K562 (cell line): ENCODE measurements around the gene CPSF4. TPM values are rescaled to one million over a fixed set of nuclear protein-coding genes. Genes with fewer than 3 reads are reported as not detected.

Experiments used
- BHLHE40 ChIP-seq: IDR thresholded peaks from 2 replicates; pipeline ENCODE4 v1.6.1; 2011; ENCODE audit warnings: low read length, improper control_type of control experiment
- CBX8 ChIP-seq: fragments of 200-600 bp; sonication (generic); IDR thresholded peaks from 2 replicates; pipeline ENCODE4 v1.6.1; 2012; ENCODE audit warnings: borderline replicate concordance, mixed run types, low read depth, mild to moderate bottlenecking, moderate library complexity, mixed read lengths, low read length, control low read depth, inconsistent platforms; ENCODE audit not compliant: poor library complexity, severe bottlenecking; ENCODE audit errors: extremely low read depth
- CTCF ChIP-seq, 3 experiments: IDR thresholded peaks in 2 of 3; conservative IDR thresholded peaks in 1 of 3; 2 replicates each; pipeline ENCODE4 v1.5.1; 2011 to 2012; ENCODE audit warnings: low read length in 3 of 3, mild to moderate bottlenecking in 3 of 3, control low read depth in 2 of 3, improper control_type of control experiment in 1 of 3, inconsistent platforms in 1 of 3, low read depth in 1 of 3, mixed read lengths in 1 of 3, moderate library complexity in 1 of 3; ENCODE audit not compliant: insufficient read depth in 2 of 3
- DEAF1 ChIP-seq: fragments of 450-650 bp; formaldehyde crosslinking; IDR thresholded peaks from 2 replicates; pipeline ENCODE4 v1.4.0; 2020; ENCODE audit warnings: mild to moderate bottlenecking, moderate library complexity
- E2F3 ChIP-seq: fragments of 250-450 bp; sonication (Bioruptor Pico); IDR thresholded peaks from 2 replicates; pipeline ENCODE4 v1.4.0; 2020; ENCODE audit warnings: mild to moderate bottlenecking
- IFI16 ChIP-seq: fragments of 250-450 bp; sonication (Bioruptor Pico); IDR thresholded peaks from 2 replicates; pipeline ENCODE4 v2.1.2; 2022; ENCODE audit warnings: mild to moderate bottlenecking, inconsistent platforms
- JUN ChIP-seq, 2 experiments: sonication (generic) in 1 of 2; formaldehyde crosslinking in 1 of 2; IDR thresholded peaks; 2 replicates each; pipeline versions ENCODE4 v1.6.1 to v1.8.0; 2012 to 2022; ENCODE audit warnings: borderline replicate concordance in 2 of 2, mild to moderate bottlenecking in 2 of 2, improper control_type of control experiment in 1 of 2, low read depth in 1 of 2, low read length in 1 of 2, missing genetic modification reagents in 1 of 2
- KLF6 ChIP-seq: fragments of 250-450 bp; sonication (Bioruptor Pico); IDR thresholded peaks from 2 replicates; pipeline ENCODE4 v1.4.0; 2020; ENCODE audit warnings: mild to moderate bottlenecking, moderate library complexity, borderline replicate concordance
- L3MBTL2 ChIP-seq: fragments of 450-650 bp; IDR thresholded peaks from 2 replicates; pipeline ENCODE4 v1.6.1; 2016; ENCODE audit warnings: mild to moderate bottlenecking, moderate library complexity
- MCM2 ChIP-seq: fragments of 450-650 bp; IDR thresholded peaks from 2 replicates; pipeline ENCODE4 v1.6.1; 2017; ENCODE audit warnings: low read depth, mild to moderate bottlenecking
- NRF1 ChIP-seq, 2 experiments: fragments of 450-650 bp; IDR thresholded peaks in 1 of 2; conservative IDR thresholded peaks in 1 of 2; 2 replicates each; pipeline ENCODE4 v1.6.1; 2014; ENCODE audit warnings: mild to moderate bottlenecking in 2 of 2
- SIX5 ChIP-seq, 2 experiments: IDR thresholded peaks; 2 replicates each; pipeline ENCODE4 v1.6.1; 2011; ENCODE audit warnings: low read length in 2 of 2, borderline replicate concordance in 1 of 2, low read depth in 1 of 2, mild to moderate bottlenecking in 1 of 2, moderate library complexity in 1 of 2; ENCODE audit not compliant: insufficient read depth in 1 of 2
- SRF ChIP-seq, 2 experiments: fragments of 250-450, 450-650 bp in 1 of 2; sonication (Bioruptor Pico) in 1 of 2; sonication (generic) in 1 of 2; formaldehyde crosslinking; IDR thresholded peaks; 2 replicates each; pipeline versions ENCODE4 v1.5.0 to v1.5.1; 2020 to 2022; ENCODE audit warnings: mild to moderate bottlenecking in 1 of 2, missing genetic modification reagents in 1 of 2
- SRSF3 ChIP-seq: fragments of 200-400 bp; formaldehyde crosslinking; IDR thresholded peaks from 2 replicates; pipeline ENCODE4 v1.6.1; 2016; ENCODE audit warnings: mild to moderate bottlenecking, low read length, moderate library complexity; ENCODE audit not compliant: insufficient read depth
- USF2 ChIP-seq: sonication (generic); formaldehyde crosslinking; IDR thresholded peaks from 2 replicates; pipeline ENCODE4 v1.5.0; 2020; ENCODE audit warnings: missing genetic modification reagents
- ZKSCAN8 ChIP-seq: fragments of 200-800 bp; sonication (Bioruptor generic); IDR thresholded peaks from 2 replicates; pipeline ENCODE4 v1.6.1; 2016; ENCODE audit warnings: missing genetic modification characterization, missing compliant biosample characterization
- ZNF165 ChIP-seq: fragments of 250-450 bp; sonication (Bioruptor Pico); IDR thresholded peaks from 2 replicates; pipeline ENCODE4 v1.4.0; 2020; ENCODE audit warnings: borderline replicate concordance
- ZNF395 ChIP-seq: fragments of 200-800 bp; sonication (Bioruptor generic); IDR thresholded peaks from 2 replicates; pipeline ENCODE4 v1.6.1; 2017; ENCODE audit warnings: missing genetic modification characterization, missing compliant biosample characterization
- ZNF511 ChIP-seq: sonication (generic); formaldehyde crosslinking; IDR thresholded peaks from 2 replicates; pipeline ENCODE4 v1.8.0; 2022; ENCODE audit warnings: mild to moderate bottlenecking, missing genetic modification reagents
- ZNF551 ChIP-seq: fragments of 250-450 bp; sonication (Bioruptor Pico); IDR thresholded peaks from 2 replicates; pipeline ENCODE4 v1.5.0; 2021; ENCODE audit warnings: mild to moderate bottlenecking, moderate library complexity
- ZNF586 ChIP-seq: fragments of 450-650 bp; formaldehyde crosslinking; conservative IDR thresholded peaks from 2 replicates; pipeline ENCODE4 v1.4.0; 2020; ENCODE audit warnings: mild to moderate bottlenecking, moderate library complexity
- polyA plus RNA-seq, 8 experiments: library from polyadenylated mRNA; depleted of rRNA in 4 of 8; stranded (reverse) in 5 of 8; unstranded in 3 of 8; fragments of >200 nt; fragmentation: Nextera tagmentation in 2 of 8; fragmentation: Illumina TruSeq in 1 of 8; extraction: Ambion mirVana in 2 of 8; extraction: Trizol in 1 of 8; gene quantifications; 2 replicates each; pipeline versions ENCODE4 v1.2.1 to v1.2.3, GENCODE V29; 2011 to 2014; ENCODE audit warnings: inconsistent platforms in 1 of 8, missing spikeins in 1 of 8
- total RNA-seq, 7 experiments: library from RNA; depleted of rRNA in 6 of 7; stranded (reverse); fragments of >200 nt in 6 of 7; fragmentation: Illumina TruSeq in 2 of 7; extraction: Trizol in 2 of 7; gene quantifications; 2 replicates each; pipeline versions ENCODE4 v1.2.1 to v1.2.3, GENCODE V29; 2011 to 2021; ENCODE audit warnings: low replicate concordance in 1 of 7

CPSF4 gene
- total and polyA plus RNA-seq, 9 of the 15 experiments (the other 6 are each of a cell fraction or from before 2014, with no cell fraction given), result 16.9 to 118 (median 71.7) TPM

- TF ChIP-seq USF2 (CRISPR knock-in tag), result peak; percentile 8; the same call in 1 of the 2 replicates
- no peak for TF ChIP-seq JUN (IDR thresholded peaks at IDR 0.05; ENCODE audit: borderline replicate concordance, low read depth, low read length)
- no peak for TF ChIP-seq JUN (CRISPR knock-in tag; IDR thresholded peaks at IDR 0.05; ENCODE audit: borderline replicate concordance)
- no peak for TF ChIP-seq BHLHE40
- TF ChIP-seq SRSF3, result 0 out of 2 replicates have a peak, but pooled peaks have one; percentile 75
- TF ChIP-seq ZKSCAN8, result no peak
- no peak for TF ChIP-seq L3MBTL2
- TF ChIP-seq ZNF511, result 0 out of 2 replicates have a peak, but pooled peaks have one; percentile 50
- peak; percentile 46; the same call in 1 of the 2 replicates for TF ChIP-seq E2F3 (CRISPR knock-in tag)
- TF ChIP-seq DEAF1, result no peak
- no peak for TF ChIP-seq IFI16
- 0 out of 2 replicates have a peak, but pooled peaks have one; percentile 66 for TF ChIP-seq ZNF165 (CRISPR knock-in tag)
- TF ChIP-seq MCM2, result no peak
- no peak for TF ChIP-seq NRF1 (conservative IDR thresholded peaks at IDR 0.05 in 1 of 2, IDR thresholded peaks at IDR 0.05 in 1 of 2)
- no peak for TF ChIP-seq KLF6 (CRISPR knock-in tag)
- no peak for TF ChIP-seq CBX8
- TF ChIP-seq CTCF (IDR thresholded peaks at IDR 0.05 in 2 of 3, conservative IDR thresholded peaks at IDR 0.05 in 1 of 3; ENCODE audit: insufficient read depth in 2 of 3, low read depth in 1 of 3, low read length in 3 of 3), result 0 out of 6 replicates have a peak, but pooled peaks of 1 of the 3 experiments have one; percentile 5
- no peak for TF ChIP-seq ZNF395
- TF ChIP-seq SRF (CRISPR knock-in tag; IDR thresholded peaks at IDR 0.05), result no peak
- no peak for TF ChIP-seq ZNF586 (CRISPR knock-in tag)
- no peak for TF ChIP-seq SIX5 (IDR thresholded peaks at IDR 0.05; ENCODE audit: borderline replicate concordance in 1 of 2, insufficient read depth in 1 of 2, low read depth in 1 of 2, low read length in 2 of 2)
- no peak for TF ChIP-seq ZNF551 (CRISPR knock-in tag)
Measured at GRCh38 chr7:99407872-99408378, 30.8 kb upstream of the CPSF4 start (continued).
